NCI-H2196 (cell line): ENCODE results near the gene SLC27A5.
"Not testable (repeated sequence)": the region's sequence is repeated elsewhere in the genome, so short reads cannot be mapped to it uniquely, and the experiment has no call there.

ENCODE experiments used
- DNase-seq: peaks from one replicate; lab custom pipeline; 2025; ENCODE audit not compliant: unreplicated experiment; lab: John Stamatoyannopoulos, UW

The SLC27A5 gene

DNA sequence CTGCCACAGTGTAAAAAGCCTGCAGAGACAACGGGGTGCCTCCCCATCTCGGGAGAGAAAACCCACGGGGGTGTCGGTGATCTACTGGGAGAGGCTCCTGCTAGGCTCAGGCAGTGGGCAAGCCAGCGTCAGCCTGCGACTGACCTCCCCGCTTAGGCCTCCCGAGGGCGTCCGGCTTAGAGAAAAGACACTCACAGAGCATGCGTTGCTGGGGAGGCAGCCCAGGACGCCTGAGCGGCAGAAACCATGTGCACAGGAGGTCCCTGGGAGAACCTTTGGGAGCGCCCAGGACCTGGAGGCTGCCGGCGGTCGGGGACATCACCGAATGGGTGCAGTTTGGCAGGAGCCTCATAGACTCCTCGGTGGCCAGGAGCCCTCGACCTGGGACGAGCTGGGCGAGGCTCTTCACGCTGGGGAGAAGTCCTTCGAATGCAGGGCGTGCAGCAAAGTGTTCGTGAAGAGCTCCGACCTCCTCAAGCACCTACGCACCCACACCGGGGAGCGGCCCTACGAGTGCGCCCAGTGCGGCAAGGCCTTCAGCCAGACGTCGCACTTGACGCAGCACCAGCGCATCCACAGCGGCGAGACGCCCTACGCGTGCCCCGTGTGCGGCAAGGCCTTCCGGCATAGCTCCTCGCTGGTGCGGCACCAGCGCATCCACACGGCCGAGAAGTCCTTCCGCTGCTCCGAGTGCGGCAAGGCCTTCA is 40.8 kb downstream of the SLC27A5 start:
- DNase-seq: not testable (repeated sequence)

DNA sequence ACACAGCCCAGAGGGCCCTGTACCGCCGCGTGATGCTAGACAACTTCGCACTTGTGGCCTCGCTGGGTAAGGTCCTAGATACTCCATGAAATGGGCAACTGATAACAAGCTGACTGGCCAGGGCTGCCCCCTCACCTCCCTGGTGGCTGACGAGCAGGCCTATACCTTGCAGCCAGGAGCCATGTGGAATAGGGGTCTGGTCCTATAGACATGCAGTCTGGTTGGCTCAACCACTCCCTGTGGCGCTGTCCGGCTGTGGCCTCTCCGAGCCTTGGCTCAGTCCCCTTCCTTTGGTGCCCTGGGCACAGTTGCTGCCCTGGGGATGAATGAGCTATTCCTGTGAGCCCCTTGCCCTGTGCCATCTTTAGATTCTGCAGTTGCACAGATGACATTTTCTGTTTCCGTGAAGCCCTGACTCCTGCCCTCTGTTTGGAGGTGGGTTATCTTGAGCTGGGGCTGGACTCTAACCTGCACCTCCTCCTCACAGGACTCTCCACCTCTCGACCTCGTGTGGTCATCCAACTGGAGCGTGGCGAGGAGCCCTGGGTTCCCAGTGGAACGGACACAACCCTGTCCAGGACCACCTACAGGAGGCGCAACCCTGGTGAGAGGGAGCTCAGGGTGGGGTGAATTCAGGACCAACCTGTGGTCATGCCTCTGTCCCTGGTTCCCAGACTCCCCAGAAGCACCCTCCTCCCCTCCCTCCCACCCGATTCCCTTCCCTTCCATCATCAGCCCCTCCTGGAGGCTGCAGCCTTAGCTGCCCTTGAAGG is 42.4 kb downstream of the SLC27A5 start:
- DNase-seq: no peak

DNA sequence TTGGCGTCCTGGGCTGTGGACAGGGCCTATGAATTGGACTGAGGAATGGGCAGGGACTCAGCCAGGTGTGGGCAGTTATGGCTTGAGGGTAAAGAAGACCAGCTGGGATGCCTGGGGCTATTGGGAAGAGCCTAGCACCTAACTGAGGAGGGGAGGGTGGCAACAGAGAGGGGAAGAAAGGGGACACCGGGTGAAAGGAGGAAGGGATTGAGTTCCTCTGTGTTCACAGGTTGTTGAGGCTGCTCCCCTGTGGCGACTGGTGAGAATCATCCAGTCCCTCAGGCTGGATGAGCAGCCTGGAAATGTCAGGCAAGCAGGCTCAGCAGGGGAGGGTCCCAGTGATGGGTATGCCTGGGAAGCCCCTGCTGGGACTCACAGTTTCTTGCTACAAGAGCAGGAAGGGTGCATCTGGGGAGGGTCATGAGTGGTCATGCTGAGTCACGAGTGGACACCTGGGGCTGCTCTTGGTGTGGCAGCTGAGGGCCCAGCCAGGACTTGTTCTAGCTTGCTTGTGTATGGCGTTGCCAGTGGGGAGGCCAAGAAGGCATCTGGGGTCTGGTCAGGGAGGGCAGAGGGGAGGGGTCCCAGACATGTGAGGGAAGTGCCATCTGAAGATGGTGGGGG is 43.5 kb downstream of the SLC27A5 start:
- no peak for DNase-seq

DNA sequence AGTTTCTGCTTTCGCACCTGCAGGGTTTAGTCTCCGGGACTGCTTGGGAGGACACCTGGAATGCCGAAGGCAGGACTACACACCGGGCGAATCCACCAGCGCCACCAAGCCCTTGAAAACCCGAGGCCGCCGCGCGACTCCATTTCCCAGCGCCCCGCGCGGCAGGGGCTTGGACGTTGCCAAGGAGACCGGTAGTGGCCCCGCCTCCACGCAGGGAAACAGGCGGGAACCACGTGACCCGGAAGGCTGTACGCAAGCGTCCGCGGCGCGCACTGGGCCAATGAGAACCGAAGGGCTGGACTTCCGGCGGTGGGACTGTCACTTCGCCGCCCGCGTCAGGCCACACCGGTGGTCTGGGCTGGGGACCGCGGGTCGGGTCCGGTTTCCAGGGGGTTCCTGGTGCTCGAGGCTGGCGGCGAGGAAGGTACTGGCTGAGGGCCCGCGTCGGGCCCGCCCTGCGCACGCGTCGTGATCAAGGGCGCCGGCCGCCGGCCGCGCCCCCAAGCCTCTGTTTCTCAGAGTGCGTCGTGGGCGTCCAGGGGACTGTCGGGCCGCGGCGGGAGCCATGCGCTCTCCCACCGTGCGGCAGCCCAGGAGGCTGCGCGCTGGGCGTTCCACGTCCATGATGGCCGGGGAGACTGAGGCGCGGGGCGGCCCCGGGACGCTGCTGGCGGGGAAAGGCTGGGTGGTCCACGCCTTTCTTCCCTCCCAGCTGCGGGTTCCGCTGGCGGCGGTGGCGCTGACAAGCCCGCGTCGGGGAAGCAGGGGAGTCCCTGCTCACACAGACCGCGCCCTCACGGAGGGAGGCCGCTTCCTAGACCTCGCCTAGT is 44.8 kb downstream of the SLC27A5 start, which contains the start of gene ZNF324:
Gene ZNF324, plus strand, starts transcription at position 321 of the 830 bp plus-strand sequence. CDS start 2,106 bp downstream, outside the sequence.
- DNase-seq: peak; percentile 98

DNA sequence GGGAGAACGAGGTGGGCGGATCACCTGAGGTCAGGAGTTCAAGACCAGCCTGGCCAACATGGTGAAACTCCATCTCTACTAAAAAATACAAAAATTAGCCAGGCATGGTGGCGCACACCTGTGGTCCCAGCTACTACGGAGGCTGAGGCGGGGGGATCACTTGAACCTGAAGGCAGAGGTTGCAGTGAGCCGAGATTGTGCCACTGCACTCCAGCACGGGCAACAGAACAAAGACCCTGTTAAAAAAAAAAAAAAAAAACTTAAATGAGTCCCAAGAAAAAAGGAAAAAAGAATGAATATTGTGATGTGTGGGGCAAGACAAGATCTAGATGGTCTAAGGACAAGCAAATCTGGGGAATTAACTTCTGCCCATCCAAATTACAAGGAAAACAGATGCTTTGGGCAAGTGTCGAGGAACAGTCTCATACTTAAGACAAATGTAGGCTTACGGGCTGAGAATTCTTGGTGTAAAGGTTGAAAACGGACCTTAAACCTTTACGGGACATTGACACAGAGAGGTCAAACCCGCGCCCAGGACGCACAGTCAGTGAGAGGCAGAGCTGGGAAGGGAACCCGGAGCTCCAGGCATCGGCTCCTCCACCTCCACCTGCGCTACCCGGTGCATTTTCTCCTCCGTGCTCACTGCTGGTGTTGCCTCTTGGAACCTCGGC is 45.6 kb downstream of the SLC27A5 start:
- DNase-seq: no peak

DNA sequence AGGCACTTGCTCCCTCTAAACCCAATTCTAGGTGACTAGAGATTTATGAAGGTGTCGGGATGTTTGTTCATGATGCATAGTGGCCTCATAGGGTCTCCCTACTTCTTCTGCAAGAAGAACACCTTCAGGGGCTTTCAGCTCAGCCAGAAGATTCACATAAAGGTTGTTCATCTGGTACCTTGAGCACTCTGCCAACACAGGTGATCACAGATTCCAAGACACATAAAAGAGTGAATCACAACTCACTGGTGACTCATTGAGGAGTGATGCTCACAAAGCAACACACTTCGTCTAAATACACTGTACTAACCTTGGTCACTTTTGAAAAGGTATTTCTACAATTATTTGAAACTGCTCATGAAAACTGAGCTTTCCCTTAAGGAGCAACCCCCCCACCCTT is 51.8 kb downstream of the SLC27A5 start:
- no peak for DNase-seq

DNA sequence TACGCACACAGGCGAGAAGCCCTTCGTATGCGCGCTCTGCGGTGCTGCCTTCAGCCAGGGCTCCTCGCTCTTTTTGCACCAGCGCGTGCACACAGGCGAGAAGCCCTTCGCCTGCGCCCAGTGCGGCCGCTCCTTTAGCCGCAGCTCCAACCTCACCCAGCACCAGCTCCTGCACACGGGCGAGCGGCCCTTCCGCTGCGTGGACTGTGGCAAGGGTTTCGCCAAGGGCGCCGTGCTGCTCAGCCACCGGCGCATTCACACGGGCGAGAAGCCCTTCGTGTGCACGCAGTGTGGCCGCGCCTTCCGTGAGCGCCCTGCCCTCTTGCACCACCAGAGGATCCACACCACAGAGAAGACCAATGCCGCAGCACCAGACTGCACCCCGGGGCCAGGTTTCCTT is 55.7 kb downstream of the SLC27A5 start:
- DNase-seq: no peak

DNA sequence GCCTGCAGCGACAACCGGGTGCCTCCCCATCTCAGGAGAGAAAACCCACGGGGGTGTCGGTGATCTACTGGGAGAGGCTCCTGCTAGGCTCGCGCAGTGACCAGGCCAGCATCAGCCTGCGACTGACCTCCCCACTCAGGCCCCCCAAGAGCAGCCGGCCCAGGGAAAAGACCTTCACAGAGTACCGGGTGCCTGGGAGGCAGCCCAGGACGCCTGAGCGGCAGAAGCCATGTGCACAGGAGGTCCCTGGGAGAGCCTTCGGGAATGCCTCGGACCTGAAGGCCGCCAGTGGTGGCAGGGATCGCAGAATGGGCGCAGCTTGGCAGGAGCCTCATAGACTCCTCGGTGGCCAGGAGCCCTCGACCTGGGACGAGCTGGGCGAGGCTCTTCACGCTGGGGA is 56.5 kb downstream of the SLC27A5 start:
- no peak for DNase-seq

DNA sequence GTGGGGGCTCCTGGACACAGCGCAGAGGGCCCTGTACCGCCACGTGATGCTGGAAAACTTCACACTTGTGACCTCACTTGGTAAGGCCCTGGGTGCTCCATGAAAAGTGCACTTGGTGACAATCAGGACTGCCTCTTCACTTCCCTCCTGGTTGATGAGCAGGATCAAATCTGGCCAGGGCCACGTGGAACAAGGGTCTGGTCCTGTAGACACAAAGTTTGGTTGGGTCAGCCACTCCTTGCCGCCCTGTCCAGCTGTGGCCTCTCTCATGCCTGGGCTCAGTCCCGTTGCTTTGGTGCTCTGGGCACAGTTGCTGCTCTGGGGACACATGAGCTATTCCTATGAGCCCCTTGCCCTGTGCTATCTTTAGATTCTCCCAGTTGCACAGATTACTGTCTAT is 58.0 kb downstream of the SLC27A5 start:
- no peak for DNase-seq

DNA sequence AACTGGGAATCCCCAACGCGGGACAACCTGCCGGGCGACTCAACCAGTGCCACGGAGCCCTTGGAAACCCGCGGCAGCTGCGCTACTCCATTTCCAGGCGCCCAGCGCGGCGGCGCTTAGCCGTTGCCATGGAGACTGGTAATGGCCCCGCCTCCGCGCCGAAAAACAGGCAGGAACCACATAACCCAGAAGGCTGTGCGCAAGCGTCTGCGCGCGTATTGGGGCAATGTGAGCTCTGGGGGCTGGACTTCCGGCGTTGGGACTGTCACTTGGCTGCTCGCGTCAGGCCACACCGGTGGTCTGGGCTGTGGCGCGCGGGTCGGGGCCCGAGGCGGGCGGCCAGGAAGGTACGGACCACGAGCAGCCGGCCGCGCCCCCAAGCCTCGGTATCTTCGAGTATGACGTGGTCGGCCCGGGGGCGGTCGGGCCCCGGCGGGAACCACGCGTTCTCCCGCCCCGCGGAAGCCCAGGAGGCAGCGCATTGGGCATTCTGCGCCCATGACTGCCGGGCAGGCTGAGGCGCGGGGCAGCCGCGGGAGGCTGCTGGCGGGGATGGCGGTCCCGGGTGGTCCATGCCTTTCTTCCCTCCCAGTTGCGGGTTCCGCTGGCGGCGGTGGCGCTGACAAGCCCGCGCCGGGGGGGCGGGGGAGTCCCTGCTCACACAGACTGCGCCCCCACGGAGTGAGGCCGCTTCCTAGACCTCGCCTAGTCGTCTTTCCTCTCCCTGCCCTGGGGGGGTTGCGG is 60.3 kb downstream of the SLC27A5 start, which contains the start of gene ZNF324B:
Gene ZNF324B, plus strand, starts transcription at position 265 of the 744 bp plus-strand sequence. CDS start 2,080 bp downstream, outside the sequence.
- DNase-seq: peak; percentile 95

DNA sequence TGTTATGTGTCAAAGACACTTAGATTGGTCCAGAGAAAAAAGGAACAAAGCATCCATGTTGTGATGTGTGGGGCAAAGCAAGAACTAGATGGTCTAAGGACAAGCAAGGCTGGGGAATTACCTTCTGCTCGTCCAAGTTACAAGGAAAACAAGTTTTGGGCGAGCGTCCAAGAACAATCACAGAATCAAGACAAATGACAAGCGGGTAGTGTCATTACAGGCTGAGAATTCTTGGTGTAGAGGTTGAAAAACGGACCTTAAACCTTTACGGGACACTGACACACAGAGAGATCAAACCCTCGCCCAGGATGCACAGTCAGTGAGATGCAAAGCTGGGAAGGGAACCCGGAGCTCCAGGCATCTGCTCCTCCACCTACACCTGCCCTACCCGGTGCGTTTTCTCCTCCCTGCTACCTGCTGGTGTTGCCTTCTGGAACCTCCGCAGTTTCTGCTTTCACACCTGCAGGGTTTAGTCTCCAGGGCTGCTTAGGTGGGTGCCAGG is 60.9 kb downstream of the SLC27A5 start:
- peak; percentile 60 for DNase-seq

DNA sequence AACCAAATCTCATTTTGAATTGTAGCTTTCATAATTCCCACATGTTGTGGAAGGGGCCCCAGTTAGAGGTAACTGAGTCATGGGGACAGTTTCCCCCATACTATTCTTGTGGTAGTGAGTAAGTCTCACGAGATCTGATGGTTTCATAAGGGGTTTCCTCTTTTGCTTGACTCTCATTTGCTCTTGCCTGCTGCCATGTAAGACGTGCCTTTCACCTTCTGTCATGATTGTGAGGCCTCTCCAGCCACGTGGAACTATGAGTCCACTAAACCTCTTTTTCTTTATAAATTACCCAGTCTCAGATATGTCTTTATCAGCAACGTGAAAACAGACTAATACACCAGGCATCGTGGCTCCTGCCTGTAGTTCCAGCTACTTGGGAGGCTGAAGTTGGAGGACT is 61.8 kb downstream of the SLC27A5 start:
- not testable (repeated sequence) for DNase-seq

DNA sequence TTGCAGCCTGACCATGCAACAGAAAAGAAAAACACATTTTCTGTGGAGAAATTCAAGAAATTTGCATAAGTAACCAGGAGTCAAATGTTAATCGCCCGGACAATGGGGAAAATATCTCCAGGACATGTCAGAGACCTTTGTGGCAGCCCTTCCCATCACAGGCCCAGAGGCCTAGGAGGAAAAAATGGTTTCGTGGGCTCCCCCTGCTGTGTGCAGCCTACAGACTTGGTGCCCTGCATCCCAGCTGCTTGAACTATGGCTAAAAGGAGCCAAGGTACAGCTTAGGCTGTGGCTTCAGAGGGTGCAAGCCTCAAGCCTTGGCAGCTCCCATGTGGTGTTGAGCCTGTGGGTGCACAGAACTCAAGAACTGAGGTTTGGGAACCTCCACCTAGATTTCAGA is 62.9 kb downstream of the SLC27A5 start:
- not testable (repeated sequence) for DNase-seq
